HEK293 (cell line): Measurements from ENCODE around the gene ITPA.

ENCODE experiments used
- BCL6B ChIP-seq: fragments of 450-650 bp; formaldehyde crosslinking; IDR thresholded peaks from 2 replicates; pipeline ENCODE4 v1.5.1; 2017; ENCODE audit warnings: missing biosample characterization, missing genetic modification characterization
- CTCF ChIP-seq: fragments of 450-650 bp; formaldehyde crosslinking; IDR thresholded peaks from 2 replicates; pipeline ENCODE4 v1.5.1; 2016; ENCODE audit warnings: missing biosample characterization, missing genetic modification characterization
- OVOL3 ChIP-seq: fragments of 450-650 bp; formaldehyde crosslinking; IDR thresholded peaks from 2 replicates; pipeline ENCODE4 v1.5.1; 2016; ENCODE audit warnings: missing biosample characterization, missing genetic modification characterization
- PRDM2 ChIP-seq: fragments of 450-650 bp; formaldehyde crosslinking; IDR thresholded peaks from 2 replicates; pipeline ENCODE4 v1.5.1; 2016; ENCODE audit warnings: missing biosample characterization, missing genetic modification characterization, borderline replicate concordance
- ZBTB21 ChIP-seq: fragments of 450-650 bp; formaldehyde crosslinking; IDR thresholded peaks from 2 replicates; pipeline ENCODE4 v1.5.1; 2017; ENCODE audit warnings: missing biosample characterization, missing genetic modification characterization
- ZFP37 ChIP-seq: fragments of 450-650 bp; formaldehyde crosslinking; IDR thresholded peaks from 2 replicates; pipeline ENCODE4 v1.5.1; 2016; ENCODE audit warnings: missing biosample characterization, missing genetic modification characterization
- ZNF138 ChIP-seq: fragments of 450-650 bp; formaldehyde crosslinking; IDR thresholded peaks from 2 replicates; pipeline ENCODE4 v1.5.1; 2016; ENCODE audit warnings: missing biosample characterization, missing genetic modification characterization, borderline replicate concordance
- ZNF274 ChIP-seq, 2 experiments: fragments of 200-500 bp in 1 of 2; fragments of 450-650 bp in 1 of 2; sonication (Bioruptor generic) in 1 of 2; formaldehyde crosslinking in 1 of 2; IDR thresholded peaks; 2 replicates each; pipeline versions ENCODE4 v1.5.1 to v1.6.1; 2014 to 2016; ENCODE audit warnings: borderline replicate concordance in 1 of 2, inconsistent platforms in 1 of 2, low read length in 1 of 2, missing biosample characterization in 1 of 2, missing genetic modification characterization in 1 of 2
- ZNF350 ChIP-seq: fragments of 450-650 bp; formaldehyde crosslinking; IDR thresholded peaks from 2 replicates; pipeline ENCODE4 v1.5.0; 2017; ENCODE audit warnings: missing biosample characterization, mild to moderate bottlenecking, missing genetic modification characterization
- ZNF354C ChIP-seq: fragments of 450-650 bp; formaldehyde crosslinking; IDR thresholded peaks from 2 replicates; pipeline ENCODE4 v1.5.1; 2016; ENCODE audit warnings: missing biosample characterization, missing genetic modification characterization, low read depth, borderline replicate concordance
- ZNF843 ChIP-seq: fragments of 450-650 bp; formaldehyde crosslinking; IDR thresholded peaks from 2 replicates; pipeline ENCODE4 v1.5.1; 2016; ENCODE audit warnings: missing biosample characterization, missing genetic modification characterization

GRCh38 chr20:3221398-3222226 lies 12.3 kb downstream of the ITPA start:
- TF ChIP-seq ZNF843 (tag by site-specific recombination) (no peak), OVOL3 (tag by site-specific recombination) (no peak), ZFP37 (tag by site-specific recombination) (no peak), ZNF354C (tag by site-specific recombination) (no peak), CTCF (no peak), BCL6B (no peak), ZNF350 (tag by site-specific recombination) (no peak), ZBTB21 (tag by site-specific recombination) (no peak), PRDM2 (tag by site-specific recombination) (no peak), ZNF274 (IDR thresholded peaks at IDR 0.05; ENCODE audit: low read length) (no peak), ZNF274 (tag by site-specific recombination; IDR thresholded peaks at IDR 0.05; ENCODE audit: borderline replicate concordance) (no peak), ZNF138 (tag by site-specific recombination) (no peak)
